Measurements from ENCODE around the gene CMC2. TPM values are rescaled to one million over a fixed set of nuclear protein-coding genes. Genes with fewer than 3 reads are reported as not detected.
A peak's percentile ranks its signal among the peaks of the same experiment; 100 is the strongest.

CMC2 gene
- total RNA-seq, 2 experiments from 2014 or later: 89.1 to 99.8 TPM

DNA sequence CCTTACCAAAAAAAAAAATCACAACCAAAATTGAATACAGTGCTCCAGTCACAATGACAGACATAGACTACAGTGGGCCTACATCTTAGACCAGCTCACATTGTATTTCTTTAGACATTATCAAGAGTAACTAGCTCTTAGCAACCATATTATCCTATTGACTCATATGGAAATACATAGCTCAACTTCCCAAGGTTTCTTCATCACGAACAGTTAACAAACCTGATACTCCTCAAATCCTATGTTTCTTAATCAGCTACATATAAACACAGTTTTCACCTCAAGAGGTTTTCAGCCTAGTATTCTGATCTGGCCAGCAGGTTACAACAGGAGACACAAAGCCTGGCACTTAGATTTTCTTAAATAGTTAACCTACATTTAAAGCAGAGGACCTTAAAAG, 29.7 kb downstream of the CMC2 start:
- DNase-seq (ENCODE audit: low spot score): no peak
- TF ChIP-seq CTCF (conservative IDR thresholded peaks at IDR 0.05; ENCODE audit: low read length): no peak
- no peak for TF ChIP-seq EZH2phosphoT487 (IDR thresholded peaks at IDR 0.05; ENCODE audit: borderline replicate concordance, low read depth, low read length)
- Histone ChIP-seq H3K27ac (ENCODE audit: low read depth, low read length, poor library complexity, severe bottlenecking) (no peak overlapping the region), H3K4me2 (ENCODE audit: low read length) (no peak overlapping the region), H3K79me2 (ENCODE audit: insufficient read depth, low read depth, low read length) (no peaks in the 10 kb centered on the region), H3K9me3 (ENCODE audit: low read length) (no peaks in the 10 kb centered on the region), H3K9me2 (ENCODE audit: insufficient read depth, low read length) (no peaks in the 10 kb centered on the region), H2AFZ (ENCODE audit: low read length) (no peak overlapping the region), H3K4me1 (ENCODE audit: insufficient read depth, low read length, poor library complexity, severe bottlenecking) (no peaks in the 10 kb centered on the region), H4K20me1 (ENCODE audit: insufficient read depth, low read length) (no peaks in the 10 kb centered on the region), H3K36me3 (ENCODE audit: insufficient read depth, low read length) (peaks cover 57% of the 10 kb centered on the region), H3K4me3 (ENCODE audit: low read depth, low read length, poor library complexity, severe bottlenecking) (no peak overlapping the region)
- no TSS peak for BruUV-seq (replicated peaks)
- intact Hi-C loops (cut with micrococcal nuclease; ENCODE audit: unreplicated experiment): no loop called here
- POLR2A ChIA-PET: interaction anchor here (0.6 to 1.2 kb wide), 4 partner anchors 9 to 81 kb away, joined by 3 to 6 read pairs (median 4); no protein-coding TSS in a partner anchor
- CTCF ChIA-PET (ENCODE audit: unreplicated experiment): no interaction called here

- CTCF ChIA-PET (ENCODE audit: unreplicated experiment): no interaction called here
- POLR2A ChIA-PET: interaction anchor here (0.7 to 1.0 kb wide), 3 partner anchors 8 to 12 kb away, joined by 3 to 4 read pairs (median 3); no protein-coding TSS in a partner anchor
Measured at GRCh38 chr16:80974649-80975376, 31.9 kb downstream of the CMC2 start.

More at GRCh38 chr16:80974649-80975376, 31.9 kb downstream of the CMC2 start:
- intact Hi-C loops (cut with micrococcal nuclease; ENCODE audit: unreplicated experiment): no loop called here
- BruUV-seq (replicated peaks): no TSS peak
- no peaks in the 10 kb centered on the region for H4K20me1 ChIP-seq (ENCODE audit: insufficient read depth, low read length)
- DNase-seq (ENCODE audit: low spot score): peak; percentile 24
- H3K4me3 ChIP-seq (ENCODE audit: low read depth, low read length, poor library complexity, severe bottlenecking): no peak overlapping the region
- H3K9me3 ChIP-seq (ENCODE audit: low read length): no peaks in the 10 kb centered on the region
- H3K27ac ChIP-seq (ENCODE audit: low read depth, low read length, poor library complexity, severe bottlenecking): no peak overlapping the region
- peaks cover 42% of the 10 kb centered on the region for H3K36me3 ChIP-seq (ENCODE audit: insufficient read depth, low read length)
- H2AFZ ChIP-seq (ENCODE audit: low read length): no peak overlapping the region
- H3K9me2 ChIP-seq (ENCODE audit: insufficient read depth, low read length): no peaks in the 10 kb centered on the region
- H3K4me2 ChIP-seq (ENCODE audit: low read length): no peak overlapping the region
- H3K79me2 ChIP-seq (ENCODE audit: insufficient read depth, low read depth, low read length): no peaks in the 10 kb centered on the region
- TF ChIP-seq EZH2phosphoT487 (IDR thresholded peaks at IDR 0.05; ENCODE audit: borderline replicate concordance, low read depth, low read length) (no peak), CTCF (conservative IDR thresholded peaks at IDR 0.05; ENCODE audit: low read length) (peak; percentile 79)
- H3K4me1 ChIP-seq (ENCODE audit: insufficient read depth, low read length, poor library complexity, severe bottlenecking): no peaks in the 10 kb centered on the region

Measured in OCI-LY7 (cell line).